ENCODE data around the gene LRMDA. TPM values are rescaled to one million over a fixed set of nuclear protein-coding genes. Genes with fewer than 3 reads are reported as not detected.

The LRMDA gene
- total RNA-seq, 1 experiment from 2014 or later, result 4.8 TPM

DNA sequence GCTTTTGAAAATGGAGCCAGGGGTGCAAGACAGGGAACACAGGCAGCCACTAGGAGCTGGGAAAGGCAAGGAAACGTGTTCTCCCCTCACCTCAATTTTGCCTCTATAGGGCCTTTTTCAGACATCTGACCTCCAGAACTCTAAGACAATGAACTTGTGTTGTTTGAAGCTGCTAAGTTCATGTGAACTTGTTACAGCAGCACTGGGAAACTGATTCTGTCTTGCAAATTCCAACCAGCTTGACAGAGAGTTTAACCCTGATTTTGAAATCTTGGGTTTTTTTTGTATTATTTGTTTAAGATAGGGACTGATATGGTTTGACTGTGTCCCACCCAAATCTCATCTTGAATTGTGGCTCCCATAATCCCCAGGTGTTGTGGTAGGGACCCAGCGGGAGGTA lies 852.9 kb downstream of the LRMDA start:
- Histone ChIP-seq H3K4me2 (ENCODE audit: low read length) (no peak overlapping the region), H3K9ac (ENCODE audit: low read length) (no peak overlapping the region), H3K9me3 (ENCODE audit: control insufficient read depth in 1 of 2, insufficient read depth in 1 of 2, low read depth in 1 of 2, low read length in 2 of 2) (no peaks in the 10 kb centered on the region), H2AFZ (ENCODE audit: low read depth, low read length, poor library complexity, severe bottlenecking) (no peak overlapping the region), H3K4me1 (ENCODE audit: control insufficient read depth in 1 of 2, insufficient read depth in 2 of 2, low read length in 2 of 2) (no peaks in the 10 kb centered on the region), H3K79me2 (ENCODE audit: insufficient read depth, low read length) (no peaks in the 10 kb centered on the region), H4K20me1 (ENCODE audit: insufficient read depth) (no peaks in the 10 kb centered on the region), H3K27ac (ENCODE audit: low read depth, low read length) (no peak overlapping the region), H3K36me3 (ENCODE audit: control insufficient read depth in 1 of 2, insufficient read depth in 2 of 2, low read length in 2 of 2) (no peaks in the 10 kb centered on the region), H3K9me2 (ENCODE audit: insufficient read depth) (no peaks in the 10 kb centered on the region), H3K27me3 (ENCODE audit: insufficient read depth, low read length) (no peaks in the 10 kb centered on the region; the same call in 1 of the 2 replicates), H3K4me3 (replicated peaks in 1 of 2; ENCODE audit: low read depth in 1 of 2, low read length in 2 of 2) (no peak overlapping the region)
- DNase-seq (ENCODE audit: low read depth, low spot score), result no peak
- ChIA-PET RAD21 (ENCODE audit: low non-redundant PET in 1 of 2, low total read pairs in 2 of 2, uncharacterized antibody in 2 of 2, unreplicated experiment in 2 of 2) (no interaction called here), CTCF (no interaction called here), POLR2A (no interaction called here)
- TF ChIP-seq SP1 (IDR thresholded peaks at IDR 0.05; ENCODE audit: low read depth) (no peak), CBX3 (IDR thresholded peaks at IDR 0.05; ENCODE audit: low read depth) (no peak), ZFX (IDR thresholded peaks at IDR 0.05) (no peak), YY1 (IDR thresholded peaks at IDR 0.05; ENCODE audit: extremely low read depth, insufficient replicate concordance, low read depth, low read length) (no peak), TCF7L2 (IDR thresholded peaks at IDR 0.05; ENCODE audit: borderline replicate concordance, extremely low read depth, insufficient read depth, insufficient read length) (no peak), SRF (IDR thresholded peaks at IDR 0.05; ENCODE audit: low read depth) (no peak), EZH2phosphoT487 (IDR thresholded peaks at IDR 0.05; ENCODE audit: borderline replicate concordance) (no peak)
- TF ChIP-seq, protein P1, sequence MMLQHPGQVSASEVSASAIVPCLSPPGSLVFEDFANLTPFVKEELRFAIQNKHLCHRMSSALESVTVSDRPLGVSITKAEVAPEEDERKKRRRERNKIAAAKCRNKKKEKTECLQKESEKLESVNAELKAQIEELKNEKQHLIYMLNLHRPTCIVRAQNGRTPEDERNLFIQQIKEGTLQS (IDR thresholded peaks at IDR 0.05), result no peak
- TF ChIP-seq, protein P2, sequence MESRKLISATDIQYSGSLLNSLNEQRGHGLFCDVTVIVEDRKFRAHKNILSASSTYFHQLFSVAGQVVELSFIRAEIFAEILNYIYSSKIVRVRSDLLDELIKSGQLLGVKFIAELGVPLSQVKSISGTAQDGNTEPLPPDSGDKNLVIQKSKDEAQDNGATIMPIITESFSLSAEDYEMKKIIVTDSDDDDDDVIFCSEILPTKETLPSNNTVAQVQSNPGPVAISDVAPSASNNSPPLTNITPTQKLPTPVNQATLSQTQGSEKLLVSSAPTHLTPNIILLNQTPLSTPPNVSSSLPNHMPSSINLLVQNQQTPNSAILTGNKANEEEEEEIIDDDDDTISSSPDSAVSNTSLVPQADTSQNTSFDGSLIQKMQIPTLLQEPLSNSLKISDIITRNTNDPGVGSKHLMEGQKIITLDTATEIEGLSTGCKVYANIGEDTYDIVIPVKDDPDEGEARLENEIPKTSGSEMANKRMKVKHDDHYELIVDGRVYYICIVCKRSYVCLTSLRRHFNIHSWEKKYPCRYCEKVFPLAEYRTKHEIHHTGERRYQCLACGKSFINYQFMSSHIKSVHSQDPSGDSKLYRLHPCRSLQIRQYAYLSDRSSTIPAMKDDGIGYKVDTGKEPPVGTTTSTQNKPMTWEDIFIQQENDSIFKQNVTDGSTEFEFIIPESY (IDR thresholded peaks at IDR 0.05; ENCODE audit: extremely low read depth, insufficient replicate concordance, low read length), result no peak
- no peak for ATAC-seq
- intact Hi-C loops (cut with micrococcal nuclease), result no loop called here
- BruUV-seq (replicated peaks), result no TSS peak

All from HCT116 (cell line).